Stimulated activated CD4-positive, alpha-beta T cell treated with anti-CD3 and anti-CD28 coated beads, Interleukin-4, amount 100 ng/mL, for 4 hours (primary cell): ENCODE data around the gene TMEM45B.
A peak's percentile ranks its signal among the peaks of the same experiment; 100 is the strongest.
"Not testable (repeated sequence)": the region's sequence is repeated elsewhere in the genome, so short reads cannot be mapped to it uniquely, and the experiment has no call there.

Experiments
- DNase-seq, 2 experiments: peaks; one replicate each; pipeline ENCODE4 v3.0.0-alpha.2; 2020

TMEM45B gene

GRCh38 chr11:129815596-129816461 lies at the start of gene TMEM45B:
Gene TMEM45B, plus strand, starts transcription at chr11:129815848. Its CDS starts 36,635 bp downstream, at chr11:129852483.
- DNase-seq, result peak; percentile 15 to 45

DNA sequence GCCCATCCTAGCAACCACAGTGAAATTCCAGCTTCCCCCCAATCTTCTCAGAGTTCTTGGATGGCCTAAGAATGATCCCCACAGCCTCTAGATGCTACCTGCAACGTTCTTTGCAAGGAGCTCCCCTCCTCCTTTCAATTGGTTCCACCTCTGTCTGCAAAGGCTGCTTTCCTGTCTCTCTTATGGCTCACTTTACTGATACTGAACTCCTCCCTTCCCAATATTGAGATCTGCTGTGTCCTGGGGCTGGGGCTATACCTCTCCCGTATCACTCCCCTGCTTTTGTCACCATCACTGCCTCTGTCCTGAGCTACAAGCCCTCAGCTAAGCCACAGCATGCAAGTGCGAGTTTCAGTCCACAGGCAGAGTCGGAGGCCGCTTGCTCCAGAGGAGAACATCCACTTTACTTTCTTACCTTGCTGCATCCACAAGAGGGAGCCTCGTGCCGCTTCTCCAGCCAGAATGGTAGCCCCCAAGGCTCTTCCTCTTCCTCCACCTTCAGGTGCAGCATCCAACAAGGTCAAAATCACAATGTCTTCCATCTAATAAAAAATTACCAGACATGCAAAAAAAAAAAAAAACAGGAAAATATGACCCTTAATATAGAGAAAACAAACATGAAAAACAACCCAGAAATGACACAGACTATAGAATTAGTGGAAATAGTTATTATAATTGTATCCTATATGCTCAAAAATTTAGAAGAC lies 48.6 kb upstream of the TMEM45B start:
- DNase-seq, result peak in 1 of 2 experiments; percentile 3

DNA sequence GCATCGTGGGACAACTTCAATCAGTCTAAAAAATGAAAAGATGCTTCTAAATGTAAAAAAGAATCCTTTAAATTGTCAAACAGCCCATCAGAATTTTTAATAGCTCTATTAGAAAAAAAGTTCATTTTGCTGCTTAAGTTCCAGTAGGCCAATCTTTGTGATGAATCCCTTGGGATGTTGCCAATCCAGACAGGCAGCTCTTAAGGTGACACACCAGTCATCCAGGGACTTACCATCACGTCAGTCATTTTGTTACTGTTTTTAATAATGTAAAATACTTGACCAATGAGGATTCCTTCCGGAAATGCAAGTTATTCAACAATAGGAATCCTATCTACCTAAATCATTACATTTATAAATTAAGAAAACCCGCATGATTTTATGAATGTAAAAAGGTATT lies 47.8 kb upstream of the TMEM45B start:
- DNase-seq, result no peak

- DNase-seq, result no peak
These were observed 47.3 kb upstream of the TMEM45B start for GRCh38 chr11:129768356-129768755.

DNA sequence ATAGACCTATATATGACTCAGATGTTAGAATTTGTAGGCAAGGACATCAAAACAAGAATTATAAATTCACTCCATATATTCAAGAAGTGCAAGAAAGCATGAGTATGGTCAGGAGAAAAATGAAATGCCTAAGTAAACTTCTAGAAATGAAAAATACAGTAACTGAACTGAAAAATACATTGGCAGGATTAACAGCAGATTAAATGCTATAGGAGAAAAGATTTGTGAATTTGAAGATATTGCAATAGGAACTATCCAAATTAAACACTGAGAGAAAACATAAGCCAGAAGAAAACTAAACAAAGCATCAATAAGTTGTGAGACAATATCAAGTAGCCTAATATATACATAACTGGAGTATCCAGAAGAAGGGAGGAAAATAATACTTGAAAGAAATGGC lies 46.6 kb upstream of the TMEM45B start:
- no peak for DNase-seq

- no peak for DNase-seq
These were observed 44.7 kb upstream of the TMEM45B start for GRCh38 chr11:129770993-129771392.

DNA sequence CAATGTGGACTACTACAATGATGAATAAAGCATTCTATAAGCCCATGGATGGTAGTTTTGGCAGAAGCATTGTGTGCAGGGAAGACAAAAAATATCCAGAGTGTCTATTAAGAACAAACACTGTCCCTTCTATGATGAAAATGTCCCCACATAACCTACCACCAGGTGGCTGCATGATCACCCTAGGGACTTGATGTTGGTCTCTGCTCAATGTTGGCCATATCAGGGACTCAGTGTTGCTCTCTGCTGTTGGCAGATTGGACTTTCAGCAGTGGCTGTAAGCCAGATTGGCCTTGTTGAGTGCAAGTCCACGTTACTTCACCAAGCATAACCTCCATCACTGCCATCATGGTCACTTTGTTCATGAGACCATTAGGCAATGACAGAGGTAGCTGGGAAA lies 44.2 kb upstream of the TMEM45B start:
- DNase-seq, result not testable (repeated sequence)

- DNase-seq, result no peak
These were observed 36.8 kb upstream of the TMEM45B start for GRCh38 chr11:129778877-129779276.

DNA sequence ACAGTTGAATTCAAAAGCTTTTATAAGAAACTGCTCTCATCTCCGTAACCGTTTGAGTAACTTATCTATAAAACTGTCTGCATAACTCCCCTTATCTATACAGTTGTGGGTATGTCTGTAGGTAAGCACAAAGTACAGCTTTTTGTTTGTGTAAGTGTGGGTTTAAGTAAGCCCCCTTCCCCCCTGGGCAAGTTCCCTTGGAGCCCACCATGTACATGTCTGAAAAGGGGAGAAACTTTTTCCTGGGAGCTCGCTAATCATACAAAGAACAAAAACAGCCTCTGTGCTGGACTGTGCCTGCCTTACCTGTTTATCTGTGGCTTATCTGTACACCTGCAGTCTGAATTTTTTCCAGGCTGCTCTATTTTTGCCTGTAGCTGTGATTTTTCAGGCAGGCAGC lies 36.3 kb upstream of the TMEM45B start:
- DNase-seq, result no peak

- DNase-seq, result no peak
These were observed 30.1 kb upstream of the TMEM45B start for GRCh38 chr11:129785383-129786111.

- not testable (repeated sequence) for DNase-seq
These were observed 29.6 kb upstream of the TMEM45B start for GRCh38 chr11:129786112-129786416.

GRCh38 chr11:129787532-129788155 lies 28.0 kb upstream of the TMEM45B start:
- no peak for DNase-seq

GRCh38 chr11:129788278-129788677 lies 27.4 kb upstream of the TMEM45B start:
- no peak for DNase-seq

DNA sequence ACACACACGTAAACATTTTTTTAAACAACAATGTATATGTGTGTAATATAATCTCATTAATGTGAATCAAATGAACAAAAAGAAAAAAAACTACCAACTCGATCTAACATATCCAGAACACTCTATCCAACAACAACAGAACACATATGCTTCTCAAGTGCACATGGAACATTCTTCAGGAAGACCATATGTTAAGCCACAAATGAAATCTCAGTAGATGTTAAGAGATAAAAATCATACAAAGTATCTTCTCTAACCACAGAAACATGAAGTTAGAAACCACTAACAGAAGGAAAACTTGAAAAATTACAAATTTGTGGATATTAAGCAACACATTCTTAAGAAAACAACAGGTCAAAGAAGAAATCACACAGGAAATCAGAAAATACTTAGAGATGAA lies 25.5 kb upstream of the TMEM45B start:
- DNase-seq, result no peak

- DNase-seq, result no peak
These were observed 24.1 kb upstream of the TMEM45B start for GRCh38 chr11:129791515-129791914.

- DNase-seq, result no peak
These were observed 23.0 kb upstream of the TMEM45B start for GRCh38 chr11:129792663-129793062.

DNA sequence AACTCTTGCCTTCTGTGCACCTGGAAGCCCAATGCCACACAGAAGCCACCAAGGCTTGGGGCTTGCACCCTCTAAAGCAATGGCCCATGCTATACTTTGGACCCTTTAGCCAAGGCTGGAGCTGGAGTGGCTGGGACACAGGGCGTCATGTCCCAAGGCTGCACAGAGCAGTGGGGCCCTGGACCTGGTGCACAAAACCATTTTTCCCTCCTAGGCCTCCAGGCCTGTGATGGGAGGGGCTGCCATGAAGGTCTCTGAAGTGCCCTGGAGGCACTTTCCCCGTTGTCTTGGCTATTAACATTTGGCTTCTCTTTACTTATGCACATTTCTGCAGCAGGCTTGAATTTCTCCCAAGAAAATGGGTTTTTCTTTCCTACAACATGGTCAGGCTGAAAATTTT lies 20.6 kb upstream of the TMEM45B start:
- no peak for DNase-seq

DNA sequence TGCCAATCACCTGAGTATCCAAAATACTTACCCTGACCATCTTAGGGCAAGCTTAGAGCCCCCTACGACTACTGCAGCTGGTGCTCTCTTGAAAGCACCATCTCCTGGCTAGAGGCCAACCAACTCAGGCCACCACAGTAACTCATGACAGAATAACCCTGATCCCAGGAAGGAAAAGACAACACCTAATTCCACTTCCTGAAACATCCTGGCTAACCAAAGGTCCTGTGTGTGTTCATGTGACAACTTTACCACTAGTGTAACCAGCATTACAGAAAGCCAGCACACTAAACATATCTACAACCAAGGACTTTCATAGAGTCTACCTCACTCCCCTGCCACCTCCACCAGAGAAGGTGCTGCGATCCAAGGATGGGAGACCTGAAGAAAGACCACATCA lies 17.4 kb upstream of the TMEM45B start:
- DNase-seq, result no peak

- DNase-seq, result not testable (repeated sequence)
These were observed 15.5 kb upstream of the TMEM45B start for GRCh38 chr11:129800162-129800561.

DNA sequence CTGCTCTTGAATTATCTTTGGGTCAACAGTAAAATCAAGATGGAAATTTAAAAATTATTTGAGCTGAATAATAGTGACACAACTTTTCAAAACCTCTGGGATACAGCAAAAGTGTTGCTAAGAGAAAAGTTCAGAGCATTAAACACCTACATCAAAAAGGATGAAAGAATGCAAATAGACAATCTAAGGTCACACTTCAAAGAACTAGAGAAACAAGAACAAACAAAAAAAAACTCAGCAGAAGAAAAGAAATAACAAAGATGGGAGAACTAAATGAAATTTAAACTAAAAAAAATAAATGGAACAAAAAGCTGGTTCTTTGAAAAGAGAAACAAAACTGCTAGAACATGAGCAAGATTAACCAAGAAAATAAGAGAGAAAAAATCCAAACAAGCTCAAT lies 15.0 kb upstream of the TMEM45B start:
- no peak for DNase-seq

DNA sequence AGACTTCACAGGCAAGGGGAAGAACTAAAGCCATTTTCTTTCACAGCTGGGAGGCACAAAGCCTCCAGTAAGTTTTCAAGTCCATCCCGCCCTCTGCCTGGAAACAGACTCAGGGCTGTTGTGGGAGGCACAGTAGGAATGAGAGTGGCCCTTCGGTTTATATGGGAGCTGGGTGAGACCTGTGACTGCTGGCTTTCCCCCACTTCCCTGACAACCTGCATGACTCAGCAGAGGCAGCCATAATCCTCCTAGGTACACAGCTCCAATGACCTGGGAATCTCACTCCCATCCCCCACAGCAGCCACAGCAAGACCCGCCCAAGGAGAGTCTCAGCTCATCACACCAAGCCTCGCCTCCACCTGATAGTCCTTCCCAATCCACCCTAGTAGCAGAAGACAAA lies 12.1 kb upstream of the TMEM45B start:
- no peak for DNase-seq

GRCh38 chr11:129804012-129804411 lies 11.6 kb upstream of the TMEM45B start:
- no peak for DNase-seq

DNA sequence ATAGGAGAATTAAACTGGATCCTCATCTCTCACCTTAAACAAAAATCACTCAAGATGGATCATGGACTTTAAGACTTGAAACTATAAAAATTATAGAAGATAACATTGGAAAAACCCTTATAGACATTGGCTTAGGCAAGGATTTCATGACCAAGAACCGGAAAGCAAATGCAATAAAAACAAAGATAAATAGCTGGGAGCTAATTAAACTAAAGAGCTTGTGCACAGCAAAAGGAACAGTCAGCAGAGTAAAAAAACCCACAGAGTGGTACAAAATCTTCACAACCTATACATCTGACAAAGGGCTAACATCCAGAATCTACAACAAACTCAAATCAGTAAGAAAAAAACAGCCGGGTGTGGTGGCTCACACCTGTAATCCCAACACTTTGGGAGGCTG lies 7.4 kb upstream of the TMEM45B start:
- not testable (repeated sequence) for DNase-seq
